Lower leg skin (tissue), 4 donors: ENCODE results near the gene ZNF681. TPM values are rescaled to one million over a fixed set of nuclear protein-coding genes. Genes with fewer than 3 reads are reported as not detected.

Experiments used
- total RNA-seq, 4 donors: library from RNA; depleted of rRNA; stranded (reverse); fragments of >200 nt; gene quantifications; one replicate each; pipeline ENCODE4 v1.1.0, GENCODE V29; 2016

Gene ZNF681
- total RNA-seq, 4 donors from 2014 or later: 1.5 to 3.3 (median 2.7) TPM

Other genes with a start within 250 kb of the ZNF681 start
- gene ZNF675, start 71.7 kb downstream of the ZNF681 start, total RNA-seq: 10 to 100 TPM; 15.3 to 29.3 (median 21.5) TPM
- 10 to 100 TPM in 1 of 4 donors, 1 to 10 TPM in 3; 1.5 to 12.8 (median 5.6) TPM for gene ZNF726, start 156.0 kb upstream of the ZNF681 start, total RNA-seq